A673 (cell line): ENCODE data around the gene SGCD.

Source experiments
- CTCF ChIP-seq: fragments of 300-800, 200-600 bp; sonication (generic); conservative IDR thresholded peaks from 2 replicates; pipeline ENCODE4 v1.5.1; 2017; ENCODE audit warnings: low read depth, mild to moderate bottlenecking, antibody characterized with exemption, low read length, moderate library complexity, mixed read lengths
- EZH2 ChIP-seq: fragments of 200-600 bp; sonication (generic); IDR thresholded peaks from 2 replicates; pipeline ENCODE4 v1.6.1; 2017; ENCODE audit warnings: borderline replicate concordance, low read depth, mild to moderate bottlenecking, mixed read lengths, antibody characterized with exemption, low read length; ENCODE audit not compliant: poor library complexity, severe bottlenecking

DNA sequence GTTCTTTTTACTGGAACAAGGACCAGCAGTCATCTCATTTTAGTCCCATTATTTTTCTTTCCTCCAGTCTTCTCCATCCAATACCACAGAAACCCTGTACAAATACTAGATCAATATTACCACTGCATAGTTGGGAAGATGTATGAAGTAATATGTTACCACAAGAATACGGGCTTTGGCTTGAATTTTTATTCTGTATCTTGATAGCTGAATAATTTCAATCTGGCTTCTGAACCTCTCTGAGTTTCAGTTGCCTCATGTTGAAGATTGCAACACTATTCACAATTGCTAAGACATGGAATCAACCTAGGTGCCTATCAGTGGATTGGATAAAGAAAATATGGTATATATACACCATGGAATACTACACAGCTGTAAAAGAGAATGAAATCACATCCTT lies 82.9 kb downstream of the SGCD start:
- no peak for TF ChIP-seq CTCF
- TF ChIP-seq EZH2, result no peak
